Activated CD8-positive, alpha-beta T cell treated with anti-CD3 and anti-CD28 coated beads for 36 hours (primary cell): Measurements from ENCODE around the gene TRAPPC4. TPM values are rescaled to one million over a fixed set of nuclear protein-coding genes. Genes with fewer than 3 reads are reported as not detected.
"Not testable (repeated sequence)": the region's sequence is repeated elsewhere in the genome, so short reads cannot be mapped to it uniquely, and the experiment has no call there.

Experiments
- ATAC-seq: fragments of 200-7000 bp; cut with Tn5 transposase; one replicate; pipeline ENCODE4 v1.10.0; 2021; ENCODE audit warnings: mild to moderate bottlenecking, moderate library complexity
- CTCF ChIA-PET: fragments of 350-600 bp; sonication (Branson Sonifier 250); formaldehyde crosslinking; loops from one replicate; lab custom pipeline; 2021; ENCODE audit warnings: antibody characterized with exemption; lab: Charles Lee
- POLR2A ChIA-PET: fragments of 350-600 bp; sonication (Branson Sonifier 250); formaldehyde crosslinking; loops from one replicate; lab custom pipeline; 2021; ENCODE audit warnings: antibody characterized with exemption; lab: Charles Lee
- DNase-seq: peaks from one replicate; pipeline ENCODE4 v3.0.0-alpha.2; 2020
- H3K27ac Mint-ChIP-seq: one replicate; pipeline ENCODE4 v1.8.0; 2021; ENCODE audit warnings: mild to moderate bottlenecking, mixed read lengths
- H3K27me3 Mint-ChIP-seq: one replicate; pipeline ENCODE4 v1.8.0; 2021; ENCODE audit warnings: mixed read lengths
- H3K36me3 Mint-ChIP-seq: one replicate; pipeline ENCODE4 v1.8.0; 2021; ENCODE audit warnings: low read depth, mixed read lengths
- H3K4me1 Mint-ChIP-seq: one replicate; pipeline ENCODE4 v1.8.0; 2021; ENCODE audit warnings: low read depth, mixed read lengths
- H3K4me3 Mint-ChIP-seq: one replicate; pipeline ENCODE4 v1.8.0; 2021; ENCODE audit warnings: mild to moderate bottlenecking, moderate library complexity, mixed read lengths
- H3K9me3 Mint-ChIP-seq: one replicate; pipeline ENCODE4 v1.8.0; 2021; ENCODE audit warnings: mixed read lengths
- intact Hi-C: fragments of 100-400 bp; cut with micrococcal nuclease; formaldehyde crosslinking; loops from one replicate; pipeline ENCODE4 v1.10.0; 2022
- total RNA-seq, 2 experiments: library from RNA; stranded (reverse); gene quantifications; one replicate each; pipeline ENCODE4 v1.2.3, GENCODE V29; 2021
- TF ChIP-seq, protein P1 (sequence below): fragments of 200-600 bp; IDR thresholded peaks from one replicate; pipeline ENCODE4 v1.8.0; 2022; ENCODE audit warnings: antibody characterized with exemption, mild to moderate bottlenecking

The TRAPPC4 gene
- total RNA-seq, 2 experiments from 2014 or later, result 69.5 to 71.4 TPM

DNA sequence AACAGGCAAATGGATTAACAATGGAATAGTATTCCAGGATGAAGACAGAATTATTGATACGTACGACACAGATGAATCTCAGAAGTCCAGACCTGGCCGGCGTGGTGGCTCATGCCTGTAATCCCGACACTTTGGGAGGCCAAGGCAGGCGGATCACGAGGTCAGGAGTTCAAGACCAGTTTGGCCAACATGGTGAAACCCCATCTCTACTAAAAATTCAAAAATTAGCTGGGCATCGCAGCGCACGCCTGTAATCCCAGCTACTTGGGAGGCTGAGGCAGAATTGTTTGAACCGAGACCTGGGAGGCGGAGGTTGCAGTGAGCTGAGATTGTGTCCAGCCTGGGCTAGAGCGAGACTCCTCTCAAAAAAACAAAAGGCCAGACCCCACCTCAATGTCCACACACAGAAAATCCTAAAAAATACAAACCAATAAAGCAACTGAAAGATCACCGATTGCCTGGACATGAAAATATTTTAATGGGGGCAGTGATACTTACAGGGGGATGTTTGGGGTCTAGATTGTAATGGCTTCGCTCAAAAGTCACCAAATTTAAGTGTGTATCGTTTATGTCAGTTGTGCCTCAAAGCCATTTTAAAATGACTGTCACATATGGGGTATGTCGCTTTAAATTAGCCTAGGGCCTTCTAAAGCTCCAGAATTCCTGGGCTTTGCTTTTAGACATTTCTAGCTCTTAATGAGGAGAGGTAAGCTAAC is 4.2 kb upstream of the TRAPPC4 start:
- Mint-ChIP-seq H3K27me3 (no peaks in the 10 kb centered on the region), H3K4me1 (peaks cover 31% of the 10 kb centered on the region), H3K27ac (peak overlapping the region; percentile 61), H3K9me3 (peaks cover 1% of the 10 kb centered on the region), H3K36me3 (peaks cover 58% of the 10 kb centered on the region), H3K4me3 (no peak overlapping the region)
- CTCF ChIA-PET, result interaction anchor here (5.0 kb wide), 1 partner anchor 16 kb away, joined by 20 read pairs; the partner anchor contains the start of gene SLC37A4
- POLR2A ChIA-PET, result interaction anchor here (0.6 to 8.6 kb wide), 8 partner anchors 12 to 107 kb away, joined by 3 to 106 read pairs (median 8); partner anchors contain the start of genes CENATAC, HINFP and SLC37A4
- TF ChIP-seq, protein P1, sequence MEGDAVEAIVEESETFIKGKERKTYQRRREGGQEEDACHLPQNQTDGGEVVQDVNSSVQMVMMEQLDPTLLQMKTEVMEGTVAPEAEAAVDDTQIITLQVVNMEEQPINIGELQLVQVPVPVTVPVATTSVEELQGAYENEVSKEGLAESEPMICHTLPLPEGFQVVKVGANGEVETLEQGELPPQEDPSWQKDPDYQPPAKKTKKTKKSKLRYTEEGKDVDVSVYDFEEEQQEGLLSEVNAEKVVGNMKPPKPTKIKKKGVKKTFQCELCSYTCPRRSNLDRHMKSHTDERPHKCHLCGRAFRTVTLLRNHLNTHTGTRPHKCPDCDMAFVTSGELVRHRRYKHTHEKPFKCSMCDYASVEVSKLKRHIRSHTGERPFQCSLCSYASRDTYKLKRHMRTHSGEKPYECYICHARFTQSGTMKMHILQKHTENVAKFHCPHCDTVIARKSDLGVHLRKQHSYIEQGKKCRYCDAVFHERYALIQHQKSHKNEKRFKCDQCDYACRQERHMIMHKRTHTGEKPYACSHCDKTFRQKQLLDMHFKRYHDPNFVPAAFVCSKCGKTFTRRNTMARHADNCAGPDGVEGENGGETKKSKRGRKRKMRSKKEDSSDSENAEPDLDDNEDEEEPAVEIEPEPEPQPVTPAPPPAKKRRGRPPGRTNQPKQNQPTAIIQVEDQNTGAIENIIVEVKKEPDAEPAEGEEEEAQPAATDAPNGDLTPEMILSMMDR, result no peak
- intact Hi-C loops, result no loop called here
- DNase-seq, result no peak
- ATAC-seq, result no peak

DNA sequence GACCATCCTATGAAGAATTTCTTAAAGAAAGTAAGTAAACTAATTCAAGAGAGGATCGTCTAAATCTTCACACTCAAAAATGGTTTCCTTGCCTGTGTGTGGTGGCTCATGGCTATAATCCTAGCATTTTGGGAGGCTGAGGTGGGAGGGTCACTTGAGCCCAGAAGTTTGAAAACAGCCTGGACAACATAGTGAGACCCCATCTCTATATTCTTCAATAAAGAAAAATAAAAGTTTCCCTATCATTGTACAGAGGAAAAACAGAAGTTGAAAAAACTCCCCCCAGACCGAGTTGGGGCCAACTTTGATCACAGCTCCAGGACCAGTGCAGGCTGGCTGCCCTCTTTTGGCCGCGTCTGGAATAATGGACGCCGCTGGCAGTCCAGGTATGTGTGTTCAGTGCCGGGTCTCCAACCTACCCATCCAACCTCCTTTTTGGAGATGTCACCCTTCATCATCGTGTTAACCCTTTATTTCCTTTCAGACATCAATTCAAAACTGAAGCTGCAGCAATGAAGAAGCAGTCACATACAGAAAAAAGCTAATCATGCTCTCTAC is 3.4 kb upstream of the TRAPPC4 start:
- DNase-seq (no peak), ATAC-seq (no peak)
- H3K4me3 Mint-ChIP-seq, result peak overlapping the region; percentile 10
- H3K27ac Mint-ChIP-seq, result peak overlapping the region; percentile 99
- TF ChIP-seq, protein P1, result no peak
- intact Hi-C loops, result no loop called here
- no peaks in the 10 kb centered on the region for H3K27me3 Mint-ChIP-seq
- H3K9me3 Mint-ChIP-seq, result peaks cover 1% of the 10 kb centered on the region
- ChIA-PET CTCF (interaction anchor here (1.4 to 5.0 kb wide), 3 partner anchors 12 to 85 kb away, joined by 5 to 20 read pairs (median 5); partner anchors contain the start of gene SLC37A4), POLR2A (interaction anchor here (0.8 to 8.6 kb wide), 13 partner anchors 9 to 102 kb away, joined by 3 to 106 read pairs (median 5); partner anchors contain the start of genes C2CD2L, CENATAC, HYOU1 and SLC37A4)
- H3K4me1 Mint-ChIP-seq, result peaks cover 37% of the 10 kb centered on the region
- peaks cover 65% of the 10 kb centered on the region for H3K36me3 Mint-ChIP-seq

DNA sequence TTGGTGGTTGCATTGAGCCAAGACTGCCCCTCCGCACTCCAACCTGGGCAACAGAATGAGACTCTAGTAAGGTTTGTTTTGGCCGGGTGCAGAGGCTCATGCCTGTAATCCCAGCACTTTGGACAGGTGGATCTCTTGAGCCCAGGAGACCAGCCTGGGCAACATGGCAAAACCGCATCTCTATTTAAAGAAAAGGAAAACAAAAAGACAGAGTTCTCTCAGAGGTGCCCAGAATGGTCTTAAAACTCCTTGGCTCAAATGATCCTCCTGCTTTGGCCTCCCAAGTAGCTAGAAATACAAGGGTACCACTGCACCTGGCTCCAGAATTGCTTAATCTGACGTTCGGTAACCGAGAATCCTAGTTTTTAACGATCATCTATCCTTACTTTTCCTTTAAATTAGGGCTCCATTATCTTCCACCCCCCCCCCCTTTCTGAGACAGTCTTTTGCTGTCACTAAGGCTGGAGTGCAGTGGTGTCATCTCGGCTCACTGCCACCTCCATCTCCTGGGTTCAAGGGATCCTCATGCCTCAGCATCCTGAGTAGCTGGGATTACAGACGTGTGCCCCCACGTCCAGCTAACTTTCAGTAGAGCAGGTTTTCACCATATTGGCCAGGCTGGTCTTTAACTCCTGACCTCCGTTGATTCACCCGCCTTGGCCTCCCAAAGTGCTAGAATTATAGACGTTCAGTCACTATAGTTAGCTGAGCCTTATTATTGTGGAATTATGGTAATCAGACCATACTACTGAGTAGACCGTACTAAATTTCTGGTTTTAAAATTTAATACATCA is 2.2 kb upstream of the TRAPPC4 start:
- ATAC-seq, result no peak

DNA sequence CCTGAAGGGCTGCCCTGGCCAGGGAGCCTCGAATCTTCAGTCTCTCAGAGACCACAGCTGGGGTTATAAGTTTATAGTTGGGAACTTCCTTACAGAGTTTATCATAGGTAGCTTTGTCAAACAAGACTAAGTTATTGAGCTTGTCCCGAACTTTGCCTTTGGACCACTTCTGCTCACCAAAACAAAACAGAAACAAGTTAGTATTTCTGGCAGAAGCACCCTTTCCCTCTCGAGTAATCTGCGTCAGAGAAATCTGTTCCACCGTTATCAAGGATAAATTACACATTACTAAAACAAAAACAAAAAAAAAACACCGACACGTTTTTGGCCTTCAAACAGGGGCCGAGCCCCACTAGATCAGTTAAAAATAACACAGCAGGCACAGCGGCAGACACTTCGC is 1.2 kb upstream of the TRAPPC4 start:
- H3K27me3 Mint-ChIP-seq, intact Hi-C loops, ATAC-seq, H3K9me3 Mint-ChIP-seq, DNase-seq: not testable (repeated sequence)
- Mint-ChIP-seq H3K4me3 (peak overlapping the region; percentile 99), H3K36me3 (peaks cover 79% of the 10 kb centered on the region), H3K27ac (peak overlapping the region; percentile 99), H3K4me1 (peaks cover 51% of the 10 kb centered on the region)
- CTCF ChIA-PET, result interaction anchor here (5.0 kb wide), 1 partner anchor 13 kb away, joined by 20 read pairs; the partner anchor contains the start of gene SLC37A4
- POLR2A ChIA-PET, result interaction anchor here (1.0 to 8.6 kb wide), 9 partner anchors 11 to 102 kb away, joined by 3 to 106 read pairs (median 12); partner anchors contain the start of genes CENATAC, HMBS, HYOU1 and SLC37A4

More for the DNA sequence above, 2.2 kb upstream of the TRAPPC4 start:
- Mint-ChIP-seq H3K9me3 (peaks cover 1% of the 10 kb centered on the region), H3K27ac (peak overlapping the region; percentile 99), H3K27me3 (no peaks in the 10 kb centered on the region), H3K4me3 (peak overlapping the region; percentile 99), H3K4me1 (peaks cover 46% of the 10 kb centered on the region), H3K36me3 (peaks cover 74% of the 10 kb centered on the region)
- CTCF ChIA-PET, result interaction anchor here (1.3 to 5.0 kb wide), 4 partner anchors 14 to 86 kb away, joined by 3 to 20 read pairs (median 5); partner anchors contain the start of gene SLC37A4
- intact Hi-C loops, result no loop called here
- DNase-seq, result no peak
- POLR2A ChIA-PET, result interaction anchor here (0.7 to 8.6 kb wide), 14 partner anchors 12 to 573 kb away, joined by 3 to 106 read pairs (median 6); partner anchors contain the start of genes C2CD2L, CENATAC, HYOU1 and SLC37A4
- TF ChIP-seq, protein P1, result no peak
